Measurements from ENCODE around the gene CEP95.

Gene CEP95

GRCh38 chr17:64496786-64497564 is 9.8 kb upstream of the CEP95 start, which contains the start of gene POLG2 (continued):
- TF ChIP-seq ZNF692 (tag by site-specific recombination; IDR thresholded peaks at IDR 0.05): peak; percentile 49; the same call in 1 of the 2 replicates
- TF ChIP-seq ZNF561 (tag by site-specific recombination; IDR thresholded peaks at IDR 0.05; ENCODE audit: borderline replicate concordance): 0 out of 2 replicates have a peak, but pooled peaks have one; percentile 40
- TF ChIP-seq YY1 (tag by site-specific recombination; IDR thresholded peaks at IDR 0.05): peak; percentile 78; the same call in 1 of the 2 replicates
- TF ChIP-seq ZBTB44 (tag by site-specific recombination; IDR thresholded peaks at IDR 0.05): peak; percentile 61; the same call in 1 of the 2 replicates
- peak; percentile 62; the same call in 1 of the 2 replicates for TF ChIP-seq TRIM28 (IDR thresholded peaks at IDR 0.05; ENCODE audit: borderline replicate concordance, low read length)
- peak; percentile 48; the same call in 1 of the 2 replicates for TF ChIP-seq PRDM10 (tag by site-specific recombination; IDR thresholded peaks at IDR 0.05)
- TF ChIP-seq ZBTB10 (tag by site-specific recombination; IDR thresholded peaks at IDR 0.05): no peak
- no peak for TF ChIP-seq FEZF1 (tag by site-specific recombination; IDR thresholded peaks at IDR 0.05)
- peak; percentile 66 for TF ChIP-seq ZFP37 (tag by site-specific recombination; IDR thresholded peaks at IDR 0.05)
- no peak for TF ChIP-seq ELK4 (IDR thresholded peaks at IDR 0.05; ENCODE audit: borderline replicate concordance, low read depth, low read length)
- TF ChIP-seq OVOL3 (tag by site-specific recombination; IDR thresholded peaks at IDR 0.05): 0 out of 2 replicates have a peak, but pooled peaks have one; percentile 39
- TF ChIP-seq PBX3 (CRISPR knock-in tag; IDR thresholded peaks at IDR 0.05): 0 out of 2 replicates have a peak, but pooled peaks have one; percentile 13
- TF ChIP-seq CTCF (tag by site-specific recombination; IDR thresholded peaks at IDR 0.05): peak; percentile 62
- peak; percentile 49 for TF ChIP-seq ZBTB26 (tag by site-specific recombination; optimal IDR thresholded peaks at IDR 0.05)
- no peak for TF ChIP-seq ZNF223 (tag by site-specific recombination; IDR thresholded peaks at IDR 0.05)
- TF ChIP-seq ZFHX2 (tag by site-specific recombination; conservative IDR thresholded peaks at IDR 0.05): peak; percentile 65
- peak; percentile 85; the same call in 1 of the 2 replicates for TF ChIP-seq ZNF76 (tag by site-specific recombination; IDR thresholded peaks at IDR 0.05; ENCODE audit: borderline replicate concordance, low read depth)
- TF ChIP-seq ZBTB11 (tag by site-specific recombination; conservative IDR thresholded peaks at IDR 0.05; ENCODE audit: low read depth): peak; percentile 94
